MM.1S (cell line): ENCODE results near the gene ETV4.

Experiments
- DNase-seq: peaks from one replicate; pipeline ENCODE4 v3.0.0-alpha.2; 2015
- H2AFZ ChIP-seq: fragments of 300-600 bp; sonication (generic); 2 replicates; pipeline ENCODE4 v1.6.0; 2016; ENCODE audit warnings: antibody characterized with exemption, low read length
- H3F3A ChIP-seq: fragments of 300-600 bp; sonication (generic); 2 replicates; pipeline ENCODE4 v1.6.1; 2016; ENCODE audit warnings: mild to moderate bottlenecking, antibody characterized with exemption, low read length, moderate library complexity, mixed read lengths; ENCODE audit not compliant: insufficient read depth
- H3K27ac ChIP-seq: fragments of 300-600 bp; sonication (generic); 2 replicates; pipeline ENCODE4 v1.5.1; 2016; ENCODE audit warnings: mild to moderate bottlenecking, low read length
- H3K27me3 ChIP-seq: fragments of 300-600 bp; sonication (generic); replicated peaks from 2 replicates; pipeline ENCODE4 v1.6.0; 2016; ENCODE audit warnings: low read length; ENCODE audit not compliant: insufficient read depth
- H3K36me3 ChIP-seq: fragments of 300-600 bp; sonication (generic); replicated peaks from 2 replicates; pipeline ENCODE4 v1.6.1; 2016; ENCODE audit warnings: mild to moderate bottlenecking, low read length, mixed read lengths; ENCODE audit not compliant: insufficient read depth
- H3K4me1 ChIP-seq: fragments of 300-600 bp; sonication (generic); 2 replicates; pipeline ENCODE4 v1.6.1; 2016; ENCODE audit warnings: low read length, mixed read lengths
- H3K4me2 ChIP-seq: fragments of 300-600 bp; sonication (generic); 2 replicates; pipeline ENCODE4 v1.6.0; 2016; ENCODE audit warnings: low read depth, low read length
- H3K4me3 ChIP-seq: fragments of 300-600 bp; sonication (generic); 2 replicates; pipeline ENCODE4 v1.5.1; 2016; ENCODE audit warnings: low read length, mixed read lengths
- H3K79me2 ChIP-seq: fragments of 300-600 bp; sonication (generic); 2 replicates; pipeline ENCODE4 v1.6.1; 2016; ENCODE audit warnings: mixed run types, low read length, mixed read lengths
- H3K9ac ChIP-seq: fragments of 300-600 bp; sonication (generic); 2 replicates; pipeline ENCODE4 v1.6.1; 2016; ENCODE audit warnings: low read length, mixed read lengths
- H3K9me2 ChIP-seq: fragments of 300-600 bp; sonication (generic); replicated peaks from 2 replicates; pipeline ENCODE4 v1.6.1; 2016; ENCODE audit warnings: mild to moderate bottlenecking, low read length, mixed read lengths; ENCODE audit not compliant: insufficient read depth
- H3K9me3 ChIP-seq: fragments of 300-600 bp; sonication (generic); replicated peaks from 2 replicates; pipeline ENCODE4 v1.6.1; 2016; ENCODE audit warnings: mild to moderate bottlenecking, low read length, mixed read lengths; ENCODE audit not compliant: insufficient read depth
- H4K20me1 ChIP-seq: fragments of 300-600 bp; sonication (generic); 2 replicates; pipeline ENCODE4 v1.6.1; 2016; ENCODE audit warnings: mild to moderate bottlenecking, low read length, moderate library complexity, mixed read lengths; ENCODE audit not compliant: insufficient read depth
- CTCF ChIP-seq: fragments of 300-600 bp; sonication (generic); IDR thresholded peaks from 2 replicates; pipeline ENCODE4 v1.5.1; 2016; ENCODE audit warnings: antibody characterized with exemption, low read length, mixed read lengths
- EZH2 ChIP-seq: fragments of 300-600 bp; sonication (generic); optimal IDR thresholded peaks from 2 replicates; pipeline ENCODE3; 2017; ENCODE audit warnings: low read depth, mild to moderate bottlenecking, antibody characterized with exemption, low read length, mixed read lengths
- EZH2phosphoT487 ChIP-seq: fragments of 300-600 bp; sonication (generic); IDR thresholded peaks from 2 replicates; pipeline ENCODE4 v1.6.1; 2018; ENCODE audit warnings: antibody characterized with exemption, low read length

Gene ETV4

GRCh38 chr17:43573579-43574321, 27.6 kb upstream of the ETV4 start:
- Histone ChIP-seq H3F3A (no peaks in the 10 kb centered on the region), H3K9me2 (no peaks in the 10 kb centered on the region), H3K9me3 (no peaks in the 10 kb centered on the region), H3K4me2 (no peak overlapping the region), H3K79me2 (no peaks in the 10 kb centered on the region), H3K27ac (no peak overlapping the region), H3K27me3 (peaks cover 6% of the 10 kb centered on the region), H2AFZ (no peak overlapping the region), H4K20me1 (no peaks in the 10 kb centered on the region), H3K9ac (no peak overlapping the region), H3K4me3 (no peak overlapping the region), H3K4me1 (peaks cover 5% of the 10 kb centered on the region; the same call in 1 of the 2 replicates), H3K36me3 (no peaks in the 10 kb centered on the region)
- DNase-seq, result no peak
- TF ChIP-seq EZH2 (no peak), EZH2phosphoT487 (no peak), CTCF (no peak)

- Histone ChIP-seq H3K27ac (no peak overlapping the region), H3K4me3 (no peak overlapping the region), H4K20me1 (no peaks in the 10 kb centered on the region), H3K9me3 (no peaks in the 10 kb centered on the region), H3K4me2 (no peak overlapping the region), H2AFZ (no peak overlapping the region), H3K9ac (no peak overlapping the region), H3K36me3 (no peaks in the 10 kb centered on the region), H3K9me2 (no peaks in the 10 kb centered on the region), H3K79me2 (no peaks in the 10 kb centered on the region), H3K27me3 (peaks cover 6% of the 10 kb centered on the region), H3K4me1 (no peaks in the 10 kb centered on the region), H3F3A (no peaks in the 10 kb centered on the region)
- DNase-seq, result no peak
- no peak for TF ChIP-seq EZH2
- TF ChIP-seq EZH2phosphoT487, result no peak
- TF ChIP-seq CTCF, result no peak
Observed at GRCh38 chr17:43572368-43572980, 26.3 kb upstream of the ETV4 start.

DNA sequence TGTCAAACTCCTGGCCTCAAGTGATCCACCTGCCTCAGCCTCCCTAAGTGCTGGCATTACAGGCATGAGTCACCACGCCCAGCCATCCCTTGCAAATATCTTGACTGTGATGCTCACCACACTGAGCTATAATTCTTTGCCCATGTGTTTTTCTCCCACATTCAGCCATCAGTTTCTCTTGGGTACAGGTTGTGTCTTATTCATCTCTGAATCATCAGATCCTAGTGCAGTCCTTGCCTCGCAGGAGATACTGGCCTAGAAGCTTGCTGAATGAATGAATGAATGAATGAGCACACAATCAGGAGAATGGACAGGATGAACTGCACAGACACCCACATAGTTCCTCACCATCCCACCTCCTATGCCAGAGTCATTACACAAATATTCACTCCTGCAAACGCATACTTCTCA, 24.4 kb upstream of the ETV4 start:
- Histone ChIP-seq H3K27ac (no peak overlapping the region), H3K9me3 (no peaks in the 10 kb centered on the region), H3K79me2 (no peaks in the 10 kb centered on the region), H3K4me3 (no peak overlapping the region), H2AFZ (no peak overlapping the region), H3K36me3 (no peaks in the 10 kb centered on the region), H3K4me2 (no peak overlapping the region), H3K27me3 (peaks cover 6% of the 10 kb centered on the region), H4K20me1 (no peaks in the 10 kb centered on the region), H3K4me1 (no peaks in the 10 kb centered on the region), H3K9ac (no peak overlapping the region), H3K9me2 (no peaks in the 10 kb centered on the region), H3F3A (no peaks in the 10 kb centered on the region)
- no peak for TF ChIP-seq EZH2
- TF ChIP-seq EZH2phosphoT487, result no peak
- no peak for TF ChIP-seq CTCF
- no peak for DNase-seq
